Nephron (organoid): ENCODE data around the gene PLB1.

ENCODE experiments used
- H3K27ac Mint-ChIP-seq, 3 experiments: 2 replicates each; pipeline ENCODE4 v1.8.0; 2020; ENCODE audit warnings: mixed read lengths in 3 of 3, mild to moderate bottlenecking in 2 of 3, moderate library complexity in 1 of 3
- H3K27me3 Mint-ChIP-seq: 2 replicates; pipeline ENCODE4 v1.8.0; 2021; ENCODE audit warnings: low read depth, mild to moderate bottlenecking, moderate library complexity, mixed read lengths
- H3K36me3 Mint-ChIP-seq: 2 replicates; pipeline ENCODE4 v1.8.0; 2020; ENCODE audit warnings: low read depth, mixed read lengths
- H3K4me1 Mint-ChIP-seq: 2 replicates; pipeline ENCODE4 v1.8.0; 2020; ENCODE audit warnings: mixed read lengths
- H3K4me3 Mint-ChIP-seq, 3 experiments: 2 replicates each; pipeline ENCODE4 v1.8.0; 2020; ENCODE audit warnings: mild to moderate bottlenecking in 3 of 3, mixed read lengths in 3 of 3, moderate library complexity in 2 of 3
- H3K9me3 Mint-ChIP-seq: 2 replicates; pipeline ENCODE4 v1.8.0; 2020; ENCODE audit warnings: mixed read lengths
- CTCF ChIP-seq, 3 experiments: fragments of 200-600 bp; sonication (generic); IDR thresholded peaks; one replicate each; pipeline ENCODE4 v1.5.0; 2021; ENCODE audit warnings: antibody characterized with exemption in 3 of 3; ENCODE audit not compliant: unreplicated experiment in 3 of 3

The PLB1 gene

GRCh38 chr2:28631514-28632206 lies 135.8 kb downstream of the PLB1 start:
- H3K27ac Mint-ChIP-seq, result peak overlapping the region in 2 of 3 experiments; percentile 56 to 65
- H3K36me3 Mint-ChIP-seq, result no peaks in the 10 kb centered on the region
- H3K4me1 Mint-ChIP-seq, result peaks cover 66% of the 10 kb centered on the region
- H3K4me3 Mint-ChIP-seq, result no peak overlapping the region
- H3K9me3 Mint-ChIP-seq, result no peaks in the 10 kb centered on the region
- no peak for TF ChIP-seq CTCF (IDR thresholded peaks at IDR 0.05; ENCODE audit: unreplicated experiment in 3 of 3)
- H3K27me3 Mint-ChIP-seq, result peaks cover 13% of the 10 kb centered on the region

- Mint-ChIP-seq H3K4me3 (no peak overlapping the region), H3K27ac (peak overlapping the region in 1 of 3 experiments; percentile 84), H3K4me1 (peaks cover 63% of the 10 kb centered on the region), H3K27me3 (peaks cover 13% of the 10 kb centered on the region), H3K9me3 (no peaks in the 10 kb centered on the region), H3K36me3 (no peaks in the 10 kb centered on the region)
- TF ChIP-seq CTCF (IDR thresholded peaks at IDR 0.05; ENCODE audit: unreplicated experiment in 3 of 3), result no peak
Observed at GRCh38 chr2:28632791-28633190, 136.9 kb downstream of the PLB1 start.

GRCh38 chr2:28633204-28633603 lies 137.3 kb downstream of the PLB1 start:
- H3K36me3 Mint-ChIP-seq, result no peaks in the 10 kb centered on the region
- H3K27me3 Mint-ChIP-seq, result peaks cover 10% of the 10 kb centered on the region
- H3K4me1 Mint-ChIP-seq, result peaks cover 63% of the 10 kb centered on the region
- H3K4me3 Mint-ChIP-seq, result no peak overlapping the region
- TF ChIP-seq CTCF (IDR thresholded peaks at IDR 0.05; ENCODE audit: unreplicated experiment in 3 of 3), result no peak
- H3K27ac Mint-ChIP-seq, result peak overlapping the region in 1 of 3 experiments; percentile 84
- no peaks in the 10 kb centered on the region for H3K9me3 Mint-ChIP-seq

- no peaks in the 10 kb centered on the region for H3K36me3 Mint-ChIP-seq
- TF ChIP-seq CTCF (IDR thresholded peaks at IDR 0.05; ENCODE audit: unreplicated experiment in 3 of 3), result no peak
- peaks cover 14% of the 10 kb centered on the region for H3K27me3 Mint-ChIP-seq
- no peaks in the 10 kb centered on the region for H3K9me3 Mint-ChIP-seq
- peak overlapping the region in 1 of 3 experiments; percentile 7 for H3K4me3 Mint-ChIP-seq
- peaks cover 66% of the 10 kb centered on the region for H3K4me1 Mint-ChIP-seq
- H3K27ac Mint-ChIP-seq, result peak overlapping the region in 2 of 3 experiments; percentile 69 to 84
Observed at GRCh38 chr2:28633746-28634145, 137.9 kb downstream of the PLB1 start.

GRCh38 chr2:28635191-28635611 lies 139.3 kb downstream of the PLB1 start:
- H3K9me3 Mint-ChIP-seq, result no peaks in the 10 kb centered on the region
- H3K27ac Mint-ChIP-seq, result peak overlapping the region in 2 of 3 experiments; percentile 83 to 84
- peaks cover 58% of the 10 kb centered on the region for H3K4me1 Mint-ChIP-seq
- H3K4me3 Mint-ChIP-seq, result peak overlapping the region in 1 of 3 experiments; percentile 2
- H3K27me3 Mint-ChIP-seq, result peaks cover 14% of the 10 kb centered on the region
- no peaks in the 10 kb centered on the region for H3K36me3 Mint-ChIP-seq
- TF ChIP-seq CTCF (IDR thresholded peaks at IDR 0.05; ENCODE audit: unreplicated experiment in 3 of 3), result no peak

- no peaks in the 10 kb centered on the region for H3K9me3 Mint-ChIP-seq
- H3K4me1 Mint-ChIP-seq, result peaks cover 47% of the 10 kb centered on the region
- peak overlapping the region; percentile 38 to 70 (median 48) for H3K27ac Mint-ChIP-seq
- H3K36me3 Mint-ChIP-seq, result no peaks in the 10 kb centered on the region
- no peak overlapping the region for H3K4me3 Mint-ChIP-seq
- peaks cover 13% of the 10 kb centered on the region for H3K27me3 Mint-ChIP-seq
- no peak for TF ChIP-seq CTCF (IDR thresholded peaks at IDR 0.05; ENCODE audit: unreplicated experiment in 3 of 3)
Observed at GRCh38 chr2:28636491-28636890, 140.6 kb downstream of the PLB1 start.
